PC-9 (cell line): Measurements from ENCODE around the gene APOB.

Source experiments
- CTCF ChIP-seq: fragments of 200-600 bp; sonication (generic); conservative IDR thresholded peaks from 2 replicates; pipeline ENCODE4 v1.6.1; 2017; ENCODE audit warnings: mixed run types, antibody characterized with exemption, mild to moderate bottlenecking, moderate library complexity
- EZH2 ChIP-seq: fragments of 200-600 bp; sonication (generic); IDR thresholded peaks from 2 replicates; pipeline ENCODE4 v1.8.0; 2017; ENCODE audit warnings: antibody characterized with exemption, low read depth

GRCh38 chr2:21034156-21034971 lies 9.5 kb downstream of the APOB start:
- no peak for TF ChIP-seq CTCF
- no peak for TF ChIP-seq EZH2
